ENCODE measurements around the gene BAG3.
"Not testable (repeated sequence)": the region's sequence is repeated elsewhere in the genome, so short reads cannot be mapped to it uniquely, and the experiment has no call there.

Gene BAG3

DNA sequence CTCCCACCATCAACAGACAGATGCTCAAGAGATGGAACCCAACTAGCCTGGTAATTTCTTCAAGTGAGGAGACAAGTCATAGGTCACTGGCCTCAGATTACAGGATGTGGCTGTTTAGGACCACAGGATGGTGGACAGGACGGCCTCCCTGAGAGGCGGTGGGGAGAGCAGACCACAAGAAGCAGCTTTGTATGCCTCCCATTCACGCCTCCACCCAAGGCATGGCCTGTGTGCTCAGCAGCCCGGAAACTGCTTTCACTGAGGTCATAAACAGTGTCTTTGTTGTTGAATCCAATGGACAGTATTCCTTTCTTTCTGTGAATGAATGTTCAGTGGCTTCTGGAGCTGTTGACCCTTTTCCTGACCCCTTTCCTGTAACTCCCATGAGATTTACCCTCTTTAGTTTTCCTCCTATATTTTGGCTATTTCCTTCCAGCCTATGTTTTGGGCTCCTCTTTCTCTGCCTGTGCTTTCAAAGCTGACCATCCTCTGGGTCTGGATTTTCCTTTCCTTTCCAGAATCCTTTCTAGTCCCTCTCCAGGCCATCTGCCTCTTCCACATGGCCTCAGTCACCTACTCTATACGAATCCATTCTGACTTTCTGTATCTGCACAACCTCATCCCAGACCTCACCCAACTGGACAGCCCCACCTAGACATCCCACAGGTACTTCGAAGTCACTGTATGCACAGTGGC is 42.2 kb downstream of the BAG3 start:
- DNase-seq (ENCODE audit: low read depth) = no peak

- no peak for DNase-seq (ENCODE audit: low read depth)
Measured at GRCh38 chr10:119694608-119695007, 43.4 kb downstream of the BAG3 start.

- no peak for DNase-seq (ENCODE audit: low read depth)
Measured at GRCh38 chr10:119700321-119700954, 49.3 kb downstream of the BAG3 start.

DNA sequence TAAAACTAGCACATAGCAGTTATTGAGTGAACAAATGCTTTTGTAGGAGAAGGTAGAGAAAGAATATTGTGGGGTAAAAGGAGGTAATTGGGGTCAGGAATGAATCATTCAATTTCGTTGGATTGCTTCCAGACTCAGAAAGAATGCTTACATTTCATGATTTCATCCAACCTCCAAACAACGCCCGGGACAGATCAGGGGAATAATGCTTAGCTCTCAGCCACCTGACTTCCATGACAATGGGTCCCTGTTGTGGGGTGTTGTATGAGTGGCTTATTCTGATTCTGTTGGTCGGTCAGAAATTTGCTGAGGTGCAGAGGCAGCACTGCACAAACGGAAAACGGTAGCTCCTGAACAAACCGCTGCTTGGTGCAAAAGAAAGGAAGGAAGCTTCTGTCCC is 50.7 kb downstream of the BAG3 start:
- no peak for DNase-seq (ENCODE audit: low read depth)

DNA sequence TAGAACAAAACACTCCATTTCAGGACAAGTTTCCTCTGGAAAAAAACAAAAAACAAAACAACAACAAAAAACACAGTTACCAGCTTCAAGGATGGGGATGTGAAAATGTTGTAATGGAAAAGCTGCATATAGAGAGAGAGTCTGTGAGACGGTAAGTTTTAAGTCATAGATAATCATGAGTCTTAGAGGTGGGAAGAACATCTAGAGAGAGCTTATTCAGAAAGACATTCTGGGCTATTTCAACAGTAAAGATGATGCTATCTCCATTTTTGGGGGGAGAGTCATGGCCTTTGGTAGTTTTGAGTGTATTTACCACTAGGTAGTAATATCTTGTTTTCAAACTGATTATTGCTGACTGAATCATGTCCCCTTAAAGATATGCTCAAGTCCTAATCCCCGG is 51.4 kb downstream of the BAG3 start:
- DNase-seq (ENCODE audit: low read depth) = no peak

DNA sequence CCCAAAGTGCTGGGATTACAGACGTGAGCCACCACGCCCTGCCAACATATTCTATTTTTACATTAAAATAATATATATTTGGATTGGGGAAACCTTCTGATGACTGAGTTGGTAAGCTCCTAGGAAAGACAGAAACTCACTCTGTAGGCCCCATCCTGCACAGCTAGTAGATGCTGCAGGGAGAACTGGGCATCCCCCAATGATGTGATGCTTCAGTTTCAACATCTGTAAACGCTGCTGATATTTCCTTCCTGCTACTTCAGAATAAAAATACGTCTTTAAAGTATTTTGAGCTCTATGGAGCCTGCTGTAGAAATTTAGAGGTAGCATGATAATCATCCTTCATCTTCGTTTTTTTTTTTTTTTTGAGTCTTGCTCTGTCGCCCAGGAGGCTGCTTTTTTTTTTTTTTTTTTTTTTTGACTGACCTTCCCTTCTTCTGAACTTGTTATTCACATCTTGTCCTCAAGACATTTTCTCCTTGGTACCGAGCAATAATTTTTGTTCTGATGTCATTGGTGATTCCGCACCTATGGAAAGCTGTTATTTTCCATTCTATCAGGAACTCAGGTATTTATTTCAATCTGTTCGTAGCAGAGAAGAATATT is 52.8 kb downstream of the BAG3 start:
- no peak for DNase-seq (ENCODE audit: low read depth)

GRCh38 chr10:119705434-119705831 is 54.3 kb downstream of the BAG3 start:
- no peak for DNase-seq (ENCODE audit: low read depth)

DNA sequence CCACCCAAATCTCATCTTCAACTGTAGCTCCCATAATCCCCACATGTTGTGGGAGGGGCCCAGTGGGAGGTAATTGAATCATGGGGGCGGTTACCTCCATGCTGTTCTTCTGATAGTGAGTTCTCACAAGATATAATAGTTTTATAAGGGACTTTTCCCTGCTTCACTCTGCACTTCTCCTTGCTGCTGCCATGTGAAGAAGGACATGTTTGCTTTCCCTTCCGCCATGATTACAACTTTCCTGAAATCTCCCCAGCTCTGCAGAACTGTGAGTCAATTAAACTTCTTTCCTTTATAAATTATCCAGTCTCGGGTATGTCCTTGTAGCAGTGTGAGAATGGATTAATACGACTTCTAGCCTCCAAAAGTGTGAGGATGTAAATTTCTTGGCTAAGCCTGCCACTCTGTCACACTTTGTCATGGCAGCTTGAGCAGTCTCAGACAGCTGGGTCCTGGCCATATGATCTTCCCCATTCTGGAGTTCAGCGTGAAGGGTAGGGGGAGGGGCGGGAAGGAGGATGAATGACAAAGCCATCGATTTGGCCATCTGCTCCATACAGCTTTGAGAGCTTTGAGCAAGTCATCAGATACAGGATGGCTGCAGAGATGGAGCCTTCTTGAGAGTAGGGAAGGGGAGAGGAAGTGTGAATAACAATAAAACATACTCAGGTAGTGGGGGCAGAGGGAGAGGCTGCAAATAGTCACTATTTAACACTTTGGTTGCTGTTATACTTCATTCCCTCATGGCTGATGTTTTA is 55.5 kb downstream of the BAG3 start:
- DNase-seq (ENCODE audit: low read depth) = no peak

DNA sequence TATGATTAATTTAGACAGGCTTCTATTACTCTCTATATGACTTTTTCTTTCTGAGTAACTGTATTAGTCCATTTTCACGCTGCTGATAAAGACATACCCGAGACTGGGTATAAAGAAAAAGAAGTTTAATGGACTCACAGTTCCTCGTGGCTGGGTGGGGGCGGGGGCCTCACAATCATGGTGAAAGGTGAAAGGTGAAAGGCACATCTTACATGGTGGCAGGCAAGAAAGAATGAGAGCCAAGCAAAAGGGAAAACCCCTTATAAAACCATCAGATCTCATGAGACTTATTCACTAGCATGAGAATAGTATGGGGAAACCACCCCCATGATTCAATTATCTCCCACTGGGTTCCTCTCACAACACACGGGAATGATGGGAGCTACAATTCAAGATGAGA is 56.2 kb downstream of the BAG3 start:
- not testable (repeated sequence) for DNase-seq (ENCODE audit: low read depth)

GRCh38 chr10:119710935-119711334 is 59.8 kb downstream of the BAG3 start:
- not testable (repeated sequence) for DNase-seq (ENCODE audit: low read depth)

DNA sequence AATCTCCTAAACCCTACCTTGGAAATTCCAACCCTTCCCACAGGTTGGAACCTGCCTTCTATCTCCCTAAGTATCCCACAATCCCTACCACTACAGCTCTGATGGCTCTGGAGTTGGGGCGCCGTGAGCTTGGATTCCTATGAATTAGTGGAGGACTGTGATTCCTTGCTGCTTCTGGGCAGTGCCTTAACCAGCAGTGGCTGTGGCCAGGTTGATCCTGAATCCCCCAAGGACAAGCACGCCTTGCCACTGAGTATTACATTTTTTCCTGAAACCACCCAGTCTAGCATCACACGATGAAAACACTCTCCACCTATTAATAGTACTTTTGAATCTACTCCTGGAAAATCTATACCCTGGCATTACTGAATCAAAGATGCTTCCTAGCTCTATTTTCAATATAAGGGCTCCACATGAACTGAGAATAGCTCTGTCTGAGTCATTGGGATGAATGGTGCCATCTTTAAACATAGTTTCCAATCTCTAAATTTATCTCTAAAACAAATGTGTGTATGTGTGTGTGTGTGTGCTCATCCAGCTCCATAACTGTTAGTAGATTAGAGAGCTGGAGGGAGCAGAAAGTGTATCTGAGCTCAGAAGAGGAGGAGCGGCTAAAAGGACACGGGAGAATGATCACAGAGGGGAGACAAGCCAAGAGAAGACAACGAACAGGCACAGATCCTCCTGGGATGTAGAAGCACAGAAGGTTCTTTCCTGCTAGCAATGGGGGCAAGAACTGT is 62.7 kb downstream of the BAG3 start:
- no peak for DNase-seq (ENCODE audit: low read depth)

GRCh38 chr10:119714484-119714816 is 63.3 kb downstream of the BAG3 start:
- DNase-seq (ENCODE audit: low read depth) = no peak

DNA sequence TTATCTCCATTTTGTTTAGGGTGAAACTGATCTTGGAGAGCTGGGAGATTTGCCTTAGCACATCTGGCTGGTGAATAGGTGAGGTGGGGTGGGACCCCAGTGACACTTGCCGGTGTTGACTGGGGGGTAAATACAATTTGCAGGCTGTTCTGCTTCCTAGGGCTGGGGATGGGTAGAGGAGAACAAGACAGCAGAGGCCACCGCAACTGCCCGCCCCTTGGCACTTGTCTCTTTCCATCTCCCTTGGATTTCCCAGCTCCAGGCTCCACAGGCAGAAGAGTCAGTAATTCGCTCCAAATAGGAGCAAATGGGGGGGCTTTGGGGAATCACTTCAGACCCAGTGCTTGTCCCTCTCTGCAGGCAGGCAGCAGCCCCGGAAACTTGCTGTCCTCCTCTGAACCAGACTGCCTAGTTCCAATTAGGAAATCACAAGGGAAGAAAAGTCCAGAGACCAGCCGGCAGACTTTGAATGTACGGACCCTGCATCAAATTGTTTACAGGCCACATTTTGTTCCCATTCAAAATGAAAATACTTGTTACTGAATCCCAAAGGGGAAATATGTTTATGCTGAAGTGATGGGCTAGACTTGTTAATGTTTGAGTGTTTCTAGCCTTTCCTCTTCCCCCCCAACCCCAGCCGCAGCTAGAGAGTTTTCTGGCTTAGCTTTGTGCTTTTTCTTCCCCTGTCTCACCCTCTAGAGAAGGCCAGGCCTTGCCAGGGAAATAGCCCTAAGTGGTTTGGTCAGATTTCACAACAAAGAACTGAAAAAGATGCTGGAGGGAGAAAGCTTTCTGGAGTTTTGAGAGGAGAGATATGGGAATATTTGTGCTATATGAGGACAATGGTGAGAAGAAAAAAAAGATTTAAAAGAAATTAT is 64.7 kb downstream of the BAG3 start:
- DNase-seq (ENCODE audit: low read depth) = no peak

- DNase-seq (ENCODE audit: low read depth) = no peak
Measured at GRCh38 chr10:119723161-119723560, 72.0 kb downstream of the BAG3 start.

- no peak for DNase-seq (ENCODE audit: low read depth)
Measured at GRCh38 chr10:119723624-119724023, 72.4 kb downstream of the BAG3 start.

DNA sequence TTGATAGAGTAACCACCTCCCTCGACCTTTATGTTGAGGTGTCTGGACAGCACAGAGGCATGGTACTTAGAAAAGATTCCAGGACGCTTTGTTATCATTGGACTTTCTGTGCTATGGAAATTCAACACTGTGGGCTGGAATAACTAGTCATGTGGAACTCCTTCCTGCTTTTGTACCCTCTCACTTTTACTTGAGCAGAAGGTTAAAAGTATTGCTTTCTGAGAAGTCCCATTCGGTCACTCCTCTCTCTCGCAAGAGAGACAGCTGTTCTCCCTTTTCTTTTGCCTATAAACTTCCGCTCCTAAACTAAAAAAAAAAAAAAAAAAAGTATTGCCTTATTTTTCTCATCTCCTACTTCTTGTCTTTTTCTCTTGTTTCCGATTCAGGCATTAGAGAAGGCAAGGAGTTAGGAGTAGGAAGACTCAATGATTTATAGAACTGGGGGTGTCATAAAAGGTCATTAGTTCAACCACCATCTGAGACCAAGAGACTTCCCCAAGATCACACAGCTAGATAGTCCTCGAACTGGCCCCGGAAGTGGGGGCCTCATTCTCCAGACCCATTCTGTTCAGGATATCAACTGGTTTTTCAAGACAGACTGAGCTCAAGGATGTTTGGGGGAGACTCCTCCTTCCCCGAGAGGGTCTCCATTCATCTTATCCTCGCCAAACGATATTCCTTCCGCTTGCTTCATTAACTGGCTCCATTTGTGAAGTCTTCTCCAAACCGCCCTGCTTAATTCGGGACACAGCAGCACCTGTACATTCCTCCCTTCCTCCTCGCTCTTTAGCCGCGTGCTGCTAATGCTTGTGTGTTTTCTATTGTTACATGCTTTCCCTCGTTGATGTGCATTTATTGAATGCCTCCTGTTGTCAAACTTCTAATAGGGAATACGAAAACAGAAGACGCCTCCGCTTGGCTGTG is 73.7 kb downstream of the BAG3 start:
- DNase-seq (ENCODE audit: low read depth) = no peak

DNA sequence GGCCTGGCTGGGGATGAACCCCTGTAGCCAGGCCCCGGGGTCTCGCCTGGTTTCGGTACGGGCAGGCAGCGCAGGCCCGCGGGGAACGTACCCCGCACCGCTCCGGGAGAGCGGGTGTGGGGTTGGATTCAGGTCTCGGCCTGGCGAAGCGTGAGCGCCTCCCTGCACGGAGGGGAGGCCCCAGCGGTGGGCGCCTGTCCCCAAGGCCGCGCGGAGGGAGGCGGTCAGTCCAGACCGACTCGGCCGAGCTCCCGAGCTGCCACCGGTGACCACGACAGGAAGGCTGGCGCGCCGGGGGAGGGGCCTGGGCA is 74.3 kb downstream of the BAG3 start:
- no peak for DNase-seq (ENCODE audit: low read depth)

GRCh38 chr10:119725828-119726675 is 74.9 kb downstream of the BAG3 start, which contains the start of gene INPP5F:
TSS of gene INPP5F (plus strand) at chr10:119726050. CDS start at chr10:119726263, 213 bp downstream.
- peak; percentile 99 for DNase-seq (ENCODE audit: low read depth)

DNA sequence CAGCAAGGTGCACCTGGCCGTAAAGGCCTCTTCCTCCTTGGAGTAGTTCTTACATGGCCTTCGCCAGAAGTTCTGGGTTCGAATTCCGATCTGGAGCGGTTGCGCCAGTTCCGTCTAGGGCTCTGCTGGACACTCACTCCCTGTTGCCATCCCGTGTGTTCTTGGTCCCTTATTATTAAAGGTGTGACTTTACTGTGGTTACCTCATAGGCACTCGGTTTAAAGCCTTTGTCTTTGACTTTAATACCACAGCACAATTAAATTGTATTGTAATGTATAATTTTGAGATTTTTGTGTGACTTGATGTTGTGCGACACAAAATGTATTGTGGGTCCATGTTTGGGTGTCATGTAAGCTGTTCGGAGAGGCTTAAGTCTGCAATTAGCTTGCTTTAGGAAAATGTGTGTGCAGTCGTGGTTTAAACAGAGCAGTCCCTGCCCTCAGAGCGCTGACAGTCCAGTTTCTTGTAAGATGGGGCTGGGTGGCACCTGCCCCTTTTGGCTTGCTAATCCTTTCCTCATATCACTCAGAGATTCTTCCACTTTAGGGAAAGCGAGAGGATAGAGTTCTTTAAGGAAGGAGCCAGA is 75.6 kb downstream of the BAG3 start:
- DNase-seq (ENCODE audit: low read depth) = no peak
